Measurements from ENCODE around the gene BMP4. TPM values are rescaled to one million over a fixed set of nuclear protein-coding genes. Genes with fewer than 3 reads are reported as not detected.

Gene BMP4
- polyA plus RNA-seq, 1 donor (not counting 4 experiments of a cell fraction or from before 2014, with no cell fraction given) = 6.5 TPM

DNA sequence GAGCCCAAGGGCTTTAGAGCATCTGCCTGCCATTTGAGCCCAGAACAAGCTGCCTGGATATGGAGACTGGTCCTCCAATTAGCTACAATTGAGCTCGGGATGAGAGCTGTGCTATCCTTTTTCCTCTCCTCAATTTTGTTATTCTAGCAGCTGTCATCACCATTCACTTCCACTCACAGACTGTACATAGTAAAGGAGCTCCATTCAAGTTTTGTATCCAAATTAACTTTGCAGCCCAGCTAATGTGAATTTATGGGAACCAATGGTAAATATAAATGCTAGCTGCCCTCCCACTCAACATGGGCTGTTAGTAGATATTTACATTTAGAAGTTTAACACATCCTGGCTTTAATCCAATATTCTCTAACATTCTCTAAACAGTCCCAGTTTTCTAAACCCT, 44.6 kb downstream of the BMP4 start:
- dilution Hi-C loops (cut with MboI; ENCODE audit: extremely low pct_ligation_motif_present, low sequenced_read_pairs) = no loop called here
- Histone ChIP-seq H4K20me1 (ENCODE audit: control insufficient read depth, extremely low read depth, insufficient read depth, low read length) (no peaks in the 10 kb centered on the region), H3K79me2 (ENCODE audit: control insufficient read depth, insufficient read depth, low read length) (no peaks in the 10 kb centered on the region), H3K4me1 (ENCODE audit: control insufficient read depth, extremely low read depth, insufficient read depth, low read length) (no peaks in the 10 kb centered on the region), H2AFZ (ENCODE audit: control insufficient read depth, low read length) (no peak overlapping the region), H3K27me3 (ENCODE audit: control insufficient read depth, extremely low read depth, insufficient read depth, low read length) (peaks cover 4% of the 10 kb centered on the region), H3K9me1 (ENCODE audit: control insufficient read depth, extremely low read depth, insufficient read depth, low read length) (no peaks in the 10 kb centered on the region), H3K27ac (ENCODE audit: control insufficient read depth, insufficient read depth, low read length) (no peak overlapping the region), H3K4me2 (ENCODE audit: control insufficient read depth, extremely low read depth, insufficient read depth, low read depth, low read length) (no peak overlapping the region), H3K36me3 (ENCODE audit: control insufficient read depth in 2 of 2, extremely low read depth in 1 of 2, insufficient read depth in 2 of 2, low read length in 2 of 2) (no peaks in the 10 kb centered on the region), H3K4me3 (ENCODE audit: control insufficient read depth in 2 of 3, extremely low read depth in 1 of 3, insufficient read depth in 2 of 3, low read depth in 1 of 3, low read length in 3 of 3) (no peak overlapping the region), H3K9me3 (ENCODE audit: control insufficient read depth, low read depth, low read length) (no peaks in the 10 kb centered on the region), H3K9ac (ENCODE audit: control insufficient read depth, extremely low read depth, insufficient read depth, low read length) (no peak overlapping the region)
- FAIRE-seq (no peak), DNase-seq (ENCODE audit: low read depth, low spot score) (no peak)
- TF ChIP-seq, protein P1, sequence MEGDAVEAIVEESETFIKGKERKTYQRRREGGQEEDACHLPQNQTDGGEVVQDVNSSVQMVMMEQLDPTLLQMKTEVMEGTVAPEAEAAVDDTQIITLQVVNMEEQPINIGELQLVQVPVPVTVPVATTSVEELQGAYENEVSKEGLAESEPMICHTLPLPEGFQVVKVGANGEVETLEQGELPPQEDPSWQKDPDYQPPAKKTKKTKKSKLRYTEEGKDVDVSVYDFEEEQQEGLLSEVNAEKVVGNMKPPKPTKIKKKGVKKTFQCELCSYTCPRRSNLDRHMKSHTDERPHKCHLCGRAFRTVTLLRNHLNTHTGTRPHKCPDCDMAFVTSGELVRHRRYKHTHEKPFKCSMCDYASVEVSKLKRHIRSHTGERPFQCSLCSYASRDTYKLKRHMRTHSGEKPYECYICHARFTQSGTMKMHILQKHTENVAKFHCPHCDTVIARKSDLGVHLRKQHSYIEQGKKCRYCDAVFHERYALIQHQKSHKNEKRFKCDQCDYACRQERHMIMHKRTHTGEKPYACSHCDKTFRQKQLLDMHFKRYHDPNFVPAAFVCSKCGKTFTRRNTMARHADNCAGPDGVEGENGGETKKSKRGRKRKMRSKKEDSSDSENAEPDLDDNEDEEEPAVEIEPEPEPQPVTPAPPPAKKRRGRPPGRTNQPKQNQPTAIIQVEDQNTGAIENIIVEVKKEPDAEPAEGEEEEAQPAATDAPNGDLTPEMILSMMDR (optimal IDR thresholded peaks at IDR 0.05 in 1 of 3, IDR thresholded peaks at IDR 0.05 in 1 of 3, conservative IDR thresholded peaks at IDR 0.05 in 1 of 3; ENCODE audit: extremely low read depth in 1 of 3, insufficient read depth in 2 of 3, low read length in 3 of 3) = no peak
- no peak for TF ChIP-seq EZH2 (IDR thresholded peaks at IDR 0.05; ENCODE audit: low read length)

DNA sequence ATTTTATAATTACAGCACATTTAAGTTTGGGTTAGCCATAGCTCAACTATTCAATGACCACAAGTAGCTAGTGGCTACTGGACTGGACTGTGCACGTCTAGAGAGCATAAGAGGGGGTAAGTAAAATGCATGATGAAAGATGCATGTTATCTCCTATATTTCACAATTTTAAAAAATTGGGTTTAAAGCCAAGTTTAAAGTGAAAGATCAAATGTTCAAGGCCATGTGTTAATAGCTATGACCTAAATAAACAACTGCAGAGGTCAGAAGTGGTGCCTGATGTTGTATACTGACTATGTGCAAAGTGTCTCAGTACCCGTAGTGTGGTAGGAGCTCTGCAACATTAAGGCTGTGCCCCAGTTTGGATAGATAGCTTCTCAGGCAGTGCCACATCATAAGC, 48.2 kb downstream of the BMP4 start:
- Histone ChIP-seq H3K4me3 (ENCODE audit: control insufficient read depth in 2 of 3, extremely low read depth in 1 of 3, insufficient read depth in 2 of 3, low read depth in 1 of 3, low read length in 3 of 3) (no peak overlapping the region), H3K4me2 (ENCODE audit: control insufficient read depth, extremely low read depth, insufficient read depth, low read depth, low read length) (no peak overlapping the region), H3K27me3 (ENCODE audit: control insufficient read depth, extremely low read depth, insufficient read depth, low read length) (peaks cover 4% of the 10 kb centered on the region), H3K9ac (ENCODE audit: control insufficient read depth, extremely low read depth, insufficient read depth, low read length) (no peak overlapping the region), H3K9me3 (ENCODE audit: control insufficient read depth, low read depth, low read length) (no peaks in the 10 kb centered on the region), H2AFZ (ENCODE audit: control insufficient read depth, low read length) (no peak overlapping the region), H4K20me1 (ENCODE audit: control insufficient read depth, extremely low read depth, insufficient read depth, low read length) (no peaks in the 10 kb centered on the region), H3K36me3 (ENCODE audit: control insufficient read depth in 2 of 2, extremely low read depth in 1 of 2, insufficient read depth in 2 of 2, low read length in 2 of 2) (no peaks in the 10 kb centered on the region), H3K79me2 (ENCODE audit: control insufficient read depth, insufficient read depth, low read length) (no peaks in the 10 kb centered on the region), H3K27ac (ENCODE audit: control insufficient read depth, insufficient read depth, low read length) (no peak overlapping the region), H3K9me1 (ENCODE audit: control insufficient read depth, extremely low read depth, insufficient read depth, low read length) (no peaks in the 10 kb centered on the region), H3K4me1 (ENCODE audit: control insufficient read depth, extremely low read depth, insufficient read depth, low read length) (no peaks in the 10 kb centered on the region)
- dilution Hi-C loops (cut with MboI; ENCODE audit: extremely low pct_ligation_motif_present, low sequenced_read_pairs) = no loop called here
- no peak for DNase-seq (ENCODE audit: low read depth, low spot score)
- TF ChIP-seq EZH2 (IDR thresholded peaks at IDR 0.05; ENCODE audit: low read length) = no peak
- TF ChIP-seq, protein P1 (optimal IDR thresholded peaks at IDR 0.05 in 1 of 3, IDR thresholded peaks at IDR 0.05 in 1 of 3, conservative IDR thresholded peaks at IDR 0.05 in 1 of 3; ENCODE audit: extremely low read depth in 1 of 3, insufficient read depth in 2 of 3, low read length in 3 of 3) = no peak
- FAIRE-seq = no peak
